Fibroblast of the conjunctiva (primary cell): ENCODE data around the gene NXPH4.

Experiments
- DNase-seq: peaks from one replicate; pipeline ENCODE4 v3.0.0-alpha.2; 2010; ENCODE audit warnings: low read depth

NXPH4 gene

GRCh38 chr12:57231276-57232021 is 14.9 kb downstream of the NXPH4 start:
- DNase-seq = no peak

DNA sequence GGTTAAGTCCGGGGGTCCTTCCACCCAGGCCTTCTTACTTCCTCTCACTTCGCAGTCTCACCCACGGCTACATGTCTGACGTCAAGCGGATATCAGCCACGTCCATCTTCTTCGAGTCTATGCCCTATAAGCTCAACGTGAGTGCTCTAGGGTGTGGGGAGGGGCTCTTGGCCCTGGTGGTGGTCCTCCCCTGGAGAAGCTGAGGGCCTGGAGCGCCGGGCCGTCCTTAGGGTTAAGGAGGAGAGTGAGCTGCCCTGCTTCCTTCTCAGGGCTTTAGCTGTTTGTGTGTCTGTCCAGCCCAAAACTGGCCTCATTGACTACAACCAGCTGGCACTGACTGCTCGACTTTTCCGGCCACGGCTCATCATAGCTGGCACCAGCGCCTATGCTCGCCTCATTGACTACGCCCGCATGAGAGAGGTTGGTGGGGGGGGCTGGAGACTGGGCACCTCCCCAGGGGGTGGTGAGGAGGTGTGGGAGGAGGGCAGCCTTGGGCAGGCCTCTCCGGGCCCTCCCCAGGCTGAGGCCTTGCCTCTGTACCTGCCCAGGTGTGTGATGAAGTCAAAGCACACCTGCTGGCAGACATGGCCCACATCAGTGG is 15.7 kb downstream of the NXPH4 start:
- no peak for DNase-seq

DNA sequence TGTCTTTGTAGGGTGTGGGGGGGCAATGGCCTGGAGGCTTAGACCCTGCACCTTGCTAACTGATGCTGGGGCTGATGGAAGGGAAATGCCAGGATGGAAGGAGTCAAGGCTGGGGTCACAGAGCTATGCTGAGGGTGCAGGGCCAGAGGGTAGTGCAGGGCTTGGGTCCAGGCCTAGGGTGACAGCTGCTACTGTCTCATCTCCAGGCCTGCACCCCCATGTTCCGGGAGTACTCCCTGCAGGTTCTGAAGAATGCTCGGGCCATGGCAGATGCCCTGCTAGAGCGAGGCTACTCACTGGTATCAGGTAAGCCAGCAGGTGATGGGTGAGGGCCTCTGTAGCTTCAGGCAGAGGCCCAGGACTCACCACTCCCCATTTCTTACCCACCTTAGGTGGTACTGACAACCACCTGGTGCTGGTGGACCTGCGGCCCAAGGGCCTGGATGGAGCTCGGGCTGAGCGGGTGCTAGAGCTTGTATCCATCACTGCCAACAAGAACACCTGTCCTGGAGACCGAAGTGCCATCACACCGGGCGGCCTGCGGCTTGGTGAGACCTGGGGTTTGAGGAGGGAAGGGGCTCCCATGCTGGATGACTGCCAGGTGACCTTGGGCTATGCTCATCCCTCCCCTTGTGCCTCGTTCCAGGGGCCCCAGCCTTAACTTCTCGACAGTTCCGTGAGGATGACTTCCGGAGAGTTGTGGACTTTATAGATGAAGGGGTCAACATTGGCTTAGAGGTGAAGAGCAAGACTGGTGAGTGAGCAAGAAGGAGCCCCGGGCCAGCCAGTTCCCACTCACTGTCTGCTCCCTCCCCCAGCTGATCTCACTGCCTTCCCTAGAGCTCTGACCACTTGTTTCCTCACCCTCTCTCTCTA is 17.0 kb downstream of the NXPH4 start:
- peak; percentile 51 for DNase-seq

GRCh38 chr12:57234233-57234570 is 17.6 kb downstream of the NXPH4 start:
- DNase-seq = no peak

GRCh38 chr12:57234571-57235016 is 18.0 kb downstream of the NXPH4 start:
- DNase-seq = no peak

- DNase-seq = peak; percentile 76
Measured at GRCh38 chr12:57235017-57235727, 18.6 kb downstream of the NXPH4 start.

DNA sequence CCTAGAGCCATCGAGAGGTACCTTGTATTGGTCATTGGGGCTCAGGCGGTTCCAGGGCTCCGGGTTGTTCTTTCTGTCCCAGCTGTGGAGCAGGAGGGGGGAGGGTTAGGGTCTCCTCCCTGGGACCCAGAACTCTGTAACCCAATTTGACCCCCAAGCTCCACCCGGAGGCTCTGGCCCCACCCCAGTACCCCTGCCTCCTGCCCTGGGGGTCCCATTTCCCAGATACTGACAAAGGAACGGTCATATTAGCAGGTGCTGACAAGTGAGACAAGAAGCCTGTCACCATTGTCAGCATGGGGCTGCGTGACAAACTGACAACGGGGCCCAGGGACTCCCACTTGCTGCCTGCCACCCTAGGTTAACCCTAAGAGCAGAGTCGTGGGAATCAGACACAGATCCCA is 19.1 kb downstream of the NXPH4 start:
- DNase-seq = no peak

DNA sequence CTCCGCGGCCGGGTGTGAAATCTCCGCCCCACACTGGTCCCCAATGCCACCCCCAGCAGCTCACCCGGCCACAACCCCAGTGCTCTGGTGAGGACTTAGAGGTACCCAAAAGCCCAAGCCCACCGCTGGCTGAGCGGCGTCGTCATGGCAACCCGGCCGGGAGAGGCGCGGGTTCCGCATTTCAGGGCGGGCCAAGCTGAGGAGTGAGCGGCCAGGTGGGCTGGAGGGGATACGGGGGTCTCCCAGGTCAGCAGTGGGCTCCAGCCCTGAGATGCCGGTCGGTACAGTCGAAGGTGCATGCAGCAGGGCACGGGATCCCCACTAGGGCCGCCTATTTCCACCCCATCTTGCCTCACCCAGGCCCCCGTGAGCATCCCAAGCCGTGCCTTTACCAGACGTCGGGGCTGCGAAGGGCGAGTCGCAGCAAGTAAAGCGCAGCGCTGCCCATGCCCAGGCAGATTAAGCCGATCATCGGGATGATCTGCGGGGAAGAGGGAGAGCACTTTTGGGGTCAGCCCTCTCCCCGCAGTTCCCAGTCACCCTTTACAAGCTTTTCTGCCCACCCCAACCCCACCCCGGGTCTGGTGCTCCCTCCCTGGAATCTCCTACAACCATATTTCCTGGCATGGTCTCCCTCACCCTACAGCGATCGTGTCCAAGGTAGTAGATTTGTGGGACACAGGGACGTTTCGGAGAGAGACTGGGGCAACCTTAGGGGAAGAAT is 19.8 kb downstream of the NXPH4 start:
- no peak for DNase-seq

- peak; percentile 34 for DNase-seq
Measured at GRCh38 chr12:57236925-57237595, 20.5 kb downstream of the NXPH4 start.

- no peak for DNase-seq
Measured at GRCh38 chr12:57237596-57237931, 21.0 kb downstream of the NXPH4 start.

GRCh38 chr12:57237932-57238853 is 21.6 kb downstream of the NXPH4 start:
- no peak for DNase-seq

DNA sequence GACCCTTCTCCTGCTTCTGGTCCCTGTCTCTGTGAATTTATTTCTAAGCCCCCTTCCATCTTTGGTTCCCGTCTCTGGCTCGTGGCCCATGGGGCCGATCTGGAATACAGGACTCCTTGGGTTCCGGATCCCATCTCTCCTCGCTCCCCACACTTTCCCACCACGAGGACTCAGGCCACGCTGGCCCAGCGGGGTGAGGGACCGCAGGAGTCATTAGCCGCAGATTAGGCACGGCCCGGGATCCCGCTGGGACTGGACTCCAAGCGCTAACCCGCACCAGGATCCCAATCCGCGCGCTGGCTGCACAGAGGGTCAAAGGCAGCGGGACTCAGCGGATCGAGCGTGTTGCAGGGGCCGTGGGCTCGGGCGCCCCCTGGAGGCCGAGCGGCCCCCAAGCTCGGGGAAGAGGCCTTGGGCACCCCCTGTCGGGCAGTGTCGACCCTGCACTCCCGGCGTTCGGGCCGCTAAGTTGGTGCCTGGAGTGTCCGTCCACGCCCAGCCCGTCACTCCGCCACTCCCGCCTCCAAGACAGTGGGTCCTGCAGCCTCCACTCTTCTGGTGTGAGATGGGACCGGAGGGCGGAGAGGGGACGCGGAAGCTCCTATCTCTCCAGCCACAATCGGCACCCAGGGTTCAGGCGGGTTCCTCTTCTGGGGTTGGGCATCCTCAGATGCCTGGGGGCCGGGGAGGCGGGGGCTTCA is 22.4 kb downstream of the NXPH4 start:
- DNase-seq = peak; percentile 84

GRCh38 chr12:57239587-57240065 is 23.0 kb downstream of the NXPH4 start:
- DNase-seq = no peak

DNA sequence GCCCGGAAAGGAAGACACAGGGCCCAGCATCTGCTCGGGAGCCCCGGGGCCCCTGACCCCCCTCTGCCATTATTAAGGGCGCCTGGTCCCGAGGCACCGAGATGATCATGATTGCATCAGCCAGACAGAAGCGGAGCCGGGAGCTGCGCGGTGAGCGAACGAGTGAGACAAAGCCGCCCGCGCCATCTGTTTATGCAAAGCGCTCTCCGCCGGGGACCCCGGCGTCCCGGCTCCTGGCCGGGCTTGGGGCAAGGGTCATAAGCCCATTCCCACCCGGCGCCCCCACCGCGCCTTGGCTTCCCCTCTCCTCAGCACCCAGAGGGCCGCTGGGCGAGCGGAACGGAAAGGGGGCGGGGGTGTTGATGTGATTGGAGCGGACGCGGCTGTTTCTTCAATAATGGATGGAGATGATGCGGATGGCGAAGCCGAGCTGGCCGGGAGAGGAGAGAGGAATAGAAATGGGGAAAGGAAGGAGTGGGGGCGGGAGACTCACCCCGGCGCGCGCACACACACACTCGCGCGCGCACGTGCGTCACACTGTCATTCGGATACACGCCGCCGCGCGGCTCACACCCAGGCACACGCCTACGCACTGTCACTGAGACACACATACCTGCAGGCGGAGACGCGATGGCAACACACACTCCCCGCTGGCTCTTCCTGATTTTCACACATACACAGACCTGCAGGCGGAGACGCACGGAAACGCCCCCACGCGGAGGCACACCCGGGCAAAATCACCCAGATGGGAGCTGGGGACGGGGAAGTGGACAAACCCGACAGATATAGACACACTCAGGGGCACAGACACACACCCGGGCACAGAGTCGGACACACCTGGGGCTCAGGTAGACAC is 23.7 kb downstream of the NXPH4 start:
- DNase-seq = no peak

DNA sequence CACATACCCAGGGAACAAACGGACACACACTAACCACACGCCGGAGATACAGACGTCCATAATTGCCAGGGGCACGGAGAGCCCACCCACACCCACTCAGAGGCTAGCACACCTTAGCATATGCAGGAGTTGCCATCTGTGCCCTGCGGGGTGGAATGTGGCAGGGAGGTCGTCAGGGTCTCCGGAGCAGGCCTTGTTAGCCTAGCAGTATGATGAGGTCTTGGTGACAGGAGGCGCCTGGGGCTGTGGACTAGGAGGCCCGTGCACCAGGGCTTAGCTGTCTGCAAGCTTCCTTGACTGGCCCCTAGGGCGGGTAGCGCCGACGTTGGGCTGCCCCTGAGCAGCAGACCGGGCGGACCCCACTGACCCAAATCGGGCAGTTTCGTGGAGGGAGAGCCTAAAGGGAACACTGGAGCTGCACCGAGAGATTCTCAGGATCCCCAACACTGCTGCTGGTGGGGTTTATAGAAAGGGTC is 24.4 kb downstream of the NXPH4 start:
- no peak for DNase-seq

DNA sequence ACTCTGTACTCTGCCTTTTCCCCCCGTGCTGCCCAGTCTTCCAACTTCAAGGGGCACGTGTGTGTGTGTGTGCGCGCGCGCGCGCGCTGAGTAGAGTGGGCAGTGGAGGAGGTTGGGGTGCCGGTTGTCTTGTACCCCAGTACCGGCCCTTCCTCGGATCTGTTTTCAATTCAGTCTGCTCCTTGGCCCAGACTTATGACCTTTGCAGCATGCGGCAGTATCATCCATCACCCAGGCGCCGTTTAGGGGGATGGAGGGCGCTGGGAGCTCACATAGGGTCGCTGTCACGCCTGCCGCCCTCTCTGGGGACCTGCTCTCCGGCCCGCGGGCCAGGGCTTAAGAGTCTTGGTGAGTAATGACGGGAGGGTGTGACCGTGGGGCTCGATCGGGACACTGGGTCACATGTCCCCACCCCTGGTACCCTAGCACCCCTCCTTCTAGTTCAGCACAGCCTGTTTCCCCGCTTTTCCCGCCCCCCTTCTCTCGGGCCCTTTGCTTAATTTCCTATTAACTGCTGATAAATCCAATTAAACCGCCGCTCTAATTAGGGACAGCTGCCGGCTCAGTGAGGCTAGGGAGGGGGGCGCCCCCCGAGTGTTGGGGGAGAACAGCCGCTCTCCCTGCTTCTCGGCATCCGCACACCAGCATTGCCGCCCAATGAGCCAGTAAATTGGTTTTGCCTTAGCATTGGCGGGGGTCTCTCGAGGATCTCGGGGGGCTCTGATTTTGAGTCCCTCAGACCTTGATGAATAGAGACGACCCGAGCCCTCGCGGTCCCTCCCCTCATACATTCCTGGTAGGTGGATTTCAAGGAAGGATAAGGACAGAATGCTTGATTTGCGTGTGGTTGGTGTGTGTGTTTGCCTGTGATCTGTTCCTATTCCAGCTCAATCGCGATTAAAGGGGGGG is 25.1 kb downstream of the NXPH4 start:
- no peak for DNase-seq

DNA sequence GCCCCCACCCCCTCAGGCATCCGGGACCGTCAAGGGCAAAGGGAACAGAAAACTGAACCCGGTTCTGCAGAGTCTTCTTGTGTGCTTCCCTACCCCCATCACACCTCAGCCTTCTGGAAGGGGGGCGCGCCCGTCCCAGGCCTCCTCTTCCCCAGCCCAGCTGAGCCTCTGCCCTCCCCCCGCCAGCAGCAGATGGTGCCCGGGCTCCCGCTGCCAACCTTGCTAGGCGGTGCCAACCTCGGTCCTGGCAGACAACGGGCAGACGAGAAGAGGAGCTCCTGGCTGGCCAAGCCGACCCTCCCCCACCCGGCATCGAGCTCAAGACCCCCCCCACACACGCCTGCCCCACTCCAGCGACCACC is 25.7 kb downstream of the NXPH4 start:
- no peak for DNase-seq
